Measurements from ENCODE around the gene SHC4. TPM values are rescaled to one million over a fixed set of nuclear protein-coding genes. Genes with fewer than 3 reads are reported as not detected.

SHC4 gene
- total RNA-seq, 1 experiment from 2014 or later, result 1.3 TPM

DNA sequence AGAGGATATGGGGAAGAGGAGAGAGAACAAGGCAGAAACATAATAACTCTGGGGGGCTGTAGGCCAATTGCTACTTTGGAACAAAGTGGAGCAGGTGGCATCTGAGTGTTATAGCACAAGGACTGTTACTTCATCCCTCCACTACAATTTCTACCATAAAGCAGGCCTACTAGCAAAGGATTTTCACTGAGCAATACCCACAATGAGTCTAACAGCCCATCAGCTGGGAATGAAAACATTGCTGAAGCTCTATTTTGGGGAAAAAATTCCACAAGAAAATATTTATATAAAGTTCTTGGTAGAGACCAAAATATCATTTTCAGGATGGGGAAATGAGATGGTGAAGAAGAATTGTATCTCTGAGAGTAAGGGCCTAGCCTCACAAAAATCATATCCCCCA, 3.6 kb upstream of the SHC4 start:
- no peak for DNase-seq (ENCODE audit: low read depth)

DNA sequence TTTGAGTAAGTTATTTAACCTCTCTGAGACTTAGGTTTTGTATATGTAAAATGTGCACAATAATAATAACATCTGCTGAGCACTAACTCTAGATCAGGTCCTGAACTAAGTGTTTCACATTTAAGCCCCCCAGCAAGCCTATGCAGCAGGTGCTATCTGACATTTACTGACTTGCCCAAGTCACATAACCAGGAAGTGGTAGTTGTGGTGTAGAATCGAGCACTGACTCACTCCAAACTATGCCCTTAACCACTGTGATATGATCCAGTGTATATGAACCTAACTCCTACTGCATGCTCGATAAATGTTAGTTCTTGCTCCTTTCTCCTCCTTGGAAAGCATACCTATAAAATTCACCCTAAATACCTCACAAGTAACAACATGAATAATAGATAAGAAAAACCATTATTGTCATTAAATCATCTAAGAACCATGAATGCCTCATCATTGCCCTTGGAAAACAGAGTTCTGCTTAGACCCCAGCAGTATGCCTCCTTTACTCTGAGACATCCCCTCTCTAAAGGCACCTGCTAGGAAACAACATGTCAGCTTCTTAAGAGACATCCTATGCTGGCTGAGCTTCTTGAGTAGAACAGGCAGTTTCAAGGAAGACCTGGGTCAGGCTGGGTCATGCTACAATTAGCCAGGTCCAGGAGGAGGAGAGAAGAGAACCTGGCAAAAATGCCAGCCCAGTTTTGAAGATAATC, 3.0 kb upstream of the SHC4 start:
- peak; percentile 80 for DNase-seq (ENCODE audit: low read depth)

DNA sequence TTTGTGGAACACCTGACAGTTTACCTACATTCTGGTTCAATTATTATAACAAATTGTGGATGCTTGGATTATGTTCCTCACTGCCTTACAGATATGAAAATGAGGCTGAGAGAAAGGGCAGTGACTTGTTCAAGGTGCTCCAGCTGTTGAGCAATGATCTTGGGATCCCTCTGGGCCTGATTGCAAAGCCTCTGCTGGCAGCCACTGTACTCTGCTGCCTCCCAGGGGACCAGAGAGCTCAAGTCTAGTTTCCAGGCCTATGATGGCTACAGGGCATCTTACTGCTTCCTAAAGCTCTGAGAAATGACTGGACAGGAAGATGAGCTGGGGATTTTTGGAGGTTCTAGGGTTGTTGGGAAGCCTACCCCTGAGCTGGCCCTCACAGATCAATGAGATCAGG, 2.3 kb upstream of the SHC4 start:
- peak; percentile 63 for DNase-seq (ENCODE audit: low read depth)

DNA sequence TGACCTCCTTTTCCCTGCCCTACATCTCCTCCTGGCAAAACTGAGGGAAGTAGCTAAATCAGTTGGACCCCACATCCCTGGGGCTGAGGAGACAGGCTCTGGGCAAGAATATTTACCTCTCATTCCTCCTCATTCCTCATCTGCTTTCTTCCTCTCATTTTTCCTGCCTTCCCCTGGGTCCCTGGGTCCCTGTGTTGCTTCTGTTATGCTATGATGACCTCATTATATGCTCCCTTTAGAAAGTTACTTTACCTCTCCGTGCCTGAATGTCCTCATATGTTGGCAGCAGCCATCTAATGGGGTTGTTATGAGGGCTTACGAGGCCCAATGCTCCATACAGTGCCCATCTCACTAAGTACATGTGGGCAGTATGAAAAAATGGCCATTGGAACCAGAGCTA, 1.2 kb upstream of the SHC4 start:
- DNase-seq (ENCODE audit: low read depth), result no peak

DNA sequence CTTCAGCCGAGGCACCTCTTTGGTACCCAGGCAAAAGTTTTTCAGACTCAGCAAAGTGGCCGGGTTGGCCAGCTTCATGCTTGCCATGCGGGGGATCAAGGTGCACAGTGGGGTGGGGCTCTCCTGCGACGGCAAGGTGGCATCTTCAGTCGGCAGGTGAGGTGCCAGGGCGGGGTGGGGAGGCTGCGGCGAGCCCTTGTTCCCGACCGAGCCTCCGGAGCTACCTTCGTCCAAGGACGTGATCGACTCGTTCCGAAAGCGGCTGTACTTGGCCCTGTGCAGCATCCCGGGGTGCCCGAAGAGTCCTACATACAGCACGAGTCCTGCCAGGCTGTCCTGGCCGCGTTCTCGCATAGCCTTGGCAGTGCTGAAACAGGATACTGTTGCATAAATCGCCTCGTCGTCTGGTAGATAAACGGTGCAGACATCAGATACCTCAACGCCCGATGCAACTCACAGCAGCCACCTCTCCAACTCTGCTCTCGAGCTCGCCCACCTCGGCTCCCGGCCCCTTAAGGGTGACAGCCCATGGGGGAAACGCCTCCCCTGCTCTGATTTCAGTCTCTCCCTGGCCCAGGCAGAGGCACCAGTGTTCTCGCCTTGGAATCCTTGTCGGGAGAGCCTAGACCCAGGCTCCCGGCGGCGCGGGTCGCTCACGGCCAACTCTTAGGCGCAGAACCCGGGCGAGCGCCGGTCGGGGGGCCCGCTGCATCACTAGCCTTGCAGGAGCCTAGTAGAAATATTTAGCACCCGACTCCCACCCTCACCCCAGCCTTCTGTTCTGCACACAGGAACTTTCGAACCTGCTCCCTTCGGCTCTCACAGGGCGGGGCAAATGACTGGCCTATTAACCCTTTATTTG, 826 bp downstream of the SHC4 start:
- peak; percentile 43 for DNase-seq (ENCODE audit: low read depth)

DNA sequence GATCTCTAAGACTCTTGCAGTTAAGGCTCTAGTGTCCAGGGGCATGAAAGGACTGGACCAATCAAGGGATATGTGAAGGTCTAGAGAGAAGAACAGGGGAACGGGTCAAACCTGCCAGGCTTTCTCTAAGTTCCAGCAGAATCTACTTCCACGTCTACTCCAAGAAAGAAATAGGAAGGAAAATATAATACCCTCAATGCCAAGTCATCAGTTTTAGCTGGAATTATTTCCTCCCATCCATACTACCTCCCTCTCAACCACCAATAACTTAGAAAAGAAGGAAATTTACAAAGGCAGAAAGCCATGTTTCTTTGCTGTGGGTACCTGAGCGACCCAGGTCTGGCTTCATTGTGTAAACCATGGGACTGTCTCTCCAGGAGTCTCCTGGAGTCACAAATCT, 7.8 kb downstream of the SHC4 start:
- DNase-seq (ENCODE audit: low read depth), result no peak

DNA sequence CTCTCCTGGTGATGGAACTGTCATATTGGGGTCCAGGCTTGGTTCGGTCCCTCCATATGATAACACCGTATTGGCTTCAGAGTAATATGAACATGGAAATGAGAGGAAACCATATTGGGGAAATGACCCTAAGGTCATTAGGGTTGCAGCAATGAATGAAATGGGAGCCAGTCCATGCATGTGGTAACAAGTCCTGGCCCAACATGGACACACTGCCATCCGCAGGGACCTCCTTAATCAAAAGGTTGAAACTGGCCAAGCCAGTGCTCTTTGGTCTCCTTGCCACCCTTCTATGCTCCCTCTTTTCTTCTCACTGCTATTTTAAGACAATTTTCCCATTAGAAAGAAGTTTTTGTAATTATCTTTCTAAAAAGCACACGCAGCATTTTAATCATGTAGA, 8.3 kb downstream of the SHC4 start:
- no peak for DNase-seq (ENCODE audit: low read depth)

DNA sequence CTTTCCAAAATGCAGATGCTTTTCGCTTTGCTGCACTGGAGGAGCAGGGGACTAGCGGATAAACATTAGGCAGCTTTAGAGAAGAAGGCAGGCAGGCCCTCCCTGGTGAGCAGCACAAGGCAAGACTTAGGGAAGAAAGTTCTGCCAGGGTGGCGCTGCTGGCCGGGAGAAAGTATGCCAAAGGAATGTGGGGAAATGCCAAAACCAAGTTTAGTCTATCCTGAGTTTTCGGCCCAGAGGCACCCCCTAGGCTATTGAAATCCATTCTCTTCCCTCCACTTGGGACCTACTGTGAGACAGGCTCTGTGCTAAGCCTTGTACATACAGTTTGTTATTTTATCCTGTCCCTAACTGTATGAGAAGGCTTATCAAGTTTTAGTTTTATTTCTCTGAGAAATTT, 9.2 kb downstream of the SHC4 start:
- DNase-seq (ENCODE audit: low read depth), result peak; percentile 32

DNA sequence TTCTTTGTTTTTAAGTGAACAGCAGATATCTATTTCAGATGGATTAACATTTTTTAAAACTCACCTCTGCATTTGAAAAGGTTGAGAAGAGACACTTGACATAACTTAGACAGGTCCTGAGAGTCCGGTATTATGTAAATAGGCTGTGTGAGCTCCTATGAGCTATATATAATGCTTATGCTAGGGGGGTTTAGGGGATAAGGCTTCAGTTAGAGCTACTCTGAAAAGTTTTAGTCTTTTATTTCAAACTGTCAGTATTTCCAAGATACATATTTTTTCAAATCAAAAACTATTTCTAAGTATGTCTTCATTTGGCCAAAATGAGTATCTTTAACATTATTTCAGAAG, 16.9 kb downstream of the SHC4 start:
- no peak for DNase-seq (ENCODE audit: low read depth)

DNA sequence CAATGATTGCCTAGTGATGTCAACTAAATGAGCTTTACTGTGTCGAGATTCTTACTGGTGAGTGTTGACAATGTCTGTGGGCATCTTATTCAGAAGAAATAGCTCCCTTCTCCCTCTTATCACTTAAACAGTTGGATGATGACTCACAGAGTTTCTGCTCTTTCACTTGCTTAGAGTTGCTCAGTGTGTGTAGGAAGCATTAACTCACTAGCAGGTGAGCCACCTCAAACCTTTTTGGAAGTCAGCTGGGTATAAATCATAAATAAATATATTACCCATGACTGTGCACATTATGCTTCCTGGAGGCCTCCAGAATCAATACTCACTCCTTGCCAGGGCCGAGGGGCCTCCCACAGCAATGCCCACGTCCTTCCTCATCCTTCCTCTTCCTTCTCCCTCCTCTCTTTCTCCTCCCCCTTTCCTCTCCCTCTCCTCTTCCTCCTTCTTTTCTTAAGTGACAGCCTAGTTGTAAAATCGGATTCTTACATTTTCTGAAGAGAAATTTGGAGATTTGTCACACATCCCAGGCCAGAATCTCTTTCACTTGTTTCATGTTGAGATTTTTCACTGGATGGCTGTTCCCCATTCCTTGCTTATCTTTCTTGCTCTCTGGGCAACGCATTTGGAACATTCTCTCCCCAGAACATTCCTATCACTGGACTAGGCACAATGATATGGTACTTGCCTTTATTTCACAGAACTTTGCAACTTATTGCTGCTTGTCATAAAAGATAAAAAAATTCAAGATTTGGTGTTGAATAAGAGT, 17.5 kb downstream of the SHC4 start:
- peak; percentile 55 for DNase-seq (ENCODE audit: low read depth)

DNA sequence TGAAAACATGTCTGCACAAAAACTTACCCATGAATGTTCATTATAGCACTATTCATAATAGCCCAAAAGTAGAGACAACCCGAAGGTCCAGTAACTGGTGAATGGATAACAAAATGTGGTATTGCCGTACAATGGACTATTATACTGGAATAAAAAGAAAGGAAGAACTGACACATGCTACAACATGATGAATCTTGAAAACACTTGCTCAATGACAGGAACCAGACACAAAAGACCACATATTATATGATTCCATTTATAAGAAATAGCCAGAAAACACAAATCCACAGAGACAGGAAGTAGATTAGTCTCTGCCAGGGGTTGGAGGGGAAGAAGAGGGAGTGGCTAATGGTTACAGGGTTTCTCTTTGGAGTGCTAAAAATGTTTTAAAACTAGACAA, 18.3 kb downstream of the SHC4 start:
- DNase-seq (ENCODE audit: low read depth), result no peak

DNA sequence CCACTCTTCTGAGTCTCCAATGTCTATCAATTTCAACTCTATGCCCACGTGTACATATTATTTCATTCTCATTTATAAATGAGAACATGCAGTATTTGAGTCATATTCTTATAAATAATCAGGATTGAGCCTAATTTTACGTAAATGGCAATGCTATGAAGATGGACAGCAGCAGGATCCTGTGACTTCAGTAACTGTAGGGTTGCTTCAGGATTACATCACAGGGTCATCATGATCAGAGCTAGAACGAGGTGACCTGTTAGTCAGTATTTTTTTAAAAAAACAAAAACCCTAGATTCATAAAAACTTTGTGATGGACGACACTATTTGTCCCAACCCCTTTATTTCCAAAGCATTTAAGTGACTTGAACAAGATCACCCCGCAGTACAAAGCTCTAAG, 21.8 kb downstream of the SHC4 start:
- no peak for DNase-seq (ENCODE audit: low read depth)

DNA sequence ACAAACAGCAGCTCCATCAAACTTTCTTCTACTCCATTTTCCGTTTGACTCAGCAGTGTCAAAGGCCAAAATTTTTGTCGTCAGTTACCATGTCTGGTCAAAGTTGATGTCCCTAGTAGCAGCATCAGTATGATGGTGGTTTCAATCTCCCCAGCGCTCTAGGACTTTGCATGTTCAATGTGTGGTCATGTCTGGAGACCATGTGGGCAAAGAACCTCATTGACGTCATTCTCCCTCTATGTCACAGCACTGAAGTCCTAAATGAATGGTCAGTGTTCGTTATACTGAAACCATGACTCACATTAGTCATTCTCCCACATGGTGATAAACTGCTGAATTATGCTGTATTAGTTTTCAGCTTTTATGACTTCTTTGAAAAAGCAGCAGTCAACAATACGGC, 23.2 kb downstream of the SHC4 start:
- peak; percentile 75 for DNase-seq (ENCODE audit: low read depth)

DNA sequence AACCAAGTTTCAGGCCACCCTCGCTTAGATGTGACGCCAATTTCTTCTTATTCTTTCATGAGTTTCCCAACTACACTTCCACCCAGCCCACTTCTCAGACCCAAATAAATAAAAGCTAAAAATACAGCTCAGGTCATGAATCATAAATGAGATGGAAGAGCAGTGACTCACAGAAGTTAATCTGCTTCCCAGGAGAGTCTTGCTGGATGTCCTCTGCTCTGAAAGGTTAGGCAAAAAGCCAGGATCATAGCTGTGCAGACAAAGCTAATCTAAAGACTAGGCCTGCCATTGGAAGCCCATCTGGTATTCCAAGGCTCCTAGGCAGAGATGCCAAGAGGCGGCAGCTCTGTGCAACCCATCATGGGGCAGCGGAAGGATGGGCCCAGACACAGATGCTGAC, 24.1 kb downstream of the SHC4 start:
- DNase-seq (ENCODE audit: low read depth), result peak; percentile 86

DNA sequence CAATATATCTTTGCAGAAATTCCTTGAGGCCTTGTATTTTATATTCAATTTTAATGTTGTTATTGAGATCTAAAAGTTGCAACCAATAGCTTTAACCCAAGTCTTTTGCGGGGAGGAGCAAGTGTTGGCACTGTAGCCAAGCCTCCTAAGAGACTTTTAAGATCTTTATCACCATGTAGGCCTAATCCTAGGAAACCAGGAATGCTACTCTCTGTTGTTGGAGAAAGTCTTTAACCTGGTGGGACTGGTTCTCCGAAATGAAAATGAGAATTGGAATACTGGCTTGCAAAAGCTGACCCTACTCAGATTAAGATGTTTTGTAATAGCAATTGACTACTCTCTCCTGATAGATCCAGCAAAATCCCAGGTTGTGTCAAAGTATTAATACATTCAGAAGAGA, 25.8 kb downstream of the SHC4 start:
- no peak for DNase-seq (ENCODE audit: low read depth)

DNA sequence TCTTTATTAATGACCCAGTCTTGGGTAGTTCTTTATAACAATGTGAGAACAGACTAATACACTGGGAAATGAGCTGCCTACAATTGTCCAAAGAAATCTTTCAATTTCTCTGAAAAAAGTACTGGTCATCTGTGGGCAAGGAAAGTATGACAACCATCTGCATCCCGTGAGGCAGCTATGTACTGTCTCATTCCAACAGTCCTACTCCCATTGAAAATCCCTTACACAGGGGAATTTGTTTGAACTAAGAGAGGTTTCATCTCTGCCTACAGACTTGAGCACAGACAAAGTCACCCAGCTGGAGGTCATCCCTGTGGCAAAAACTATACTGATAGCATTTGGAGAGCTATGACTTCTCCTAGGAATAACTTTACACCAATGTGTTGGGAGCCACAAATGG, 27.1 kb downstream of the SHC4 start:
- DNase-seq (ENCODE audit: low read depth), result no peak

DNA sequence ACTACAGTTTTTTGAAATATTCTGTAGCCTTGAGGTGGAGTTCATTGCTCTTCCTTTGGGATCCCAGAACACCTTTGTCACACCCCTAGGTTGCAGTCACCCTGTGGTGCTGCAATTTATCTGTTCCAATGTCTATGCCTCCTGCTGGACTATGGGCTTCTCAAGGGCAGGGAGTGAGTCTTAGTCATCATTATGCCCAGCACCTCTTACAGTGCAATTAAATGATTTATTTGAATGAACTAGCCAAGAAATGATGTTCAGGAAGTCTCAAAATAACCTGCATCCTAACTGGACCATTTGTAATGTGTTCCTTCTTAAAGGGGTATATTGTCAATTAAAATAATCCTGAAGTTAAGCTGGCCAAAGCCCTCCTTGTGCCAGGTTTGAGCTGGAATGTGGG, 28.5 kb downstream of the SHC4 start:
- no peak for DNase-seq (ENCODE audit: low read depth)

DNA sequence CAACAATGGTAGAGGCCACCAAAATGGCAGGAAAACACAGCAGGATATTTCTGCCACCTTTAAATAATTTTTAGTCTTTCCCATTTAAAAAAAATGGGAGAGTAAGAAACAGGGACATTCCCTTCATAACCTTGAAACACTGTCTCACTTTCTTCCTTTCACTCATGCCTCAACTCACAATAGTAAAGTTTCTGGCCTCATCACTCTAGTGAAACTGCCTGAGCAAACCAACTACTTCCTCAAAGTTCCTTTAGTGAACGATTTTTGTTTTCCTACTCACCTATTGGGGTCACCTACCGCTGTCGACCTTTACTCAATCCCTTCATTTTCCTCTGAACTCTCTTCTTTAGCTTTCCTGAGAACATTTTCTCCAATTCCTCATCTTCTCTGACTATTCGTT, 33.0 kb downstream of the SHC4 start:
- DNase-seq (ENCODE audit: low read depth), result no peak

DNA sequence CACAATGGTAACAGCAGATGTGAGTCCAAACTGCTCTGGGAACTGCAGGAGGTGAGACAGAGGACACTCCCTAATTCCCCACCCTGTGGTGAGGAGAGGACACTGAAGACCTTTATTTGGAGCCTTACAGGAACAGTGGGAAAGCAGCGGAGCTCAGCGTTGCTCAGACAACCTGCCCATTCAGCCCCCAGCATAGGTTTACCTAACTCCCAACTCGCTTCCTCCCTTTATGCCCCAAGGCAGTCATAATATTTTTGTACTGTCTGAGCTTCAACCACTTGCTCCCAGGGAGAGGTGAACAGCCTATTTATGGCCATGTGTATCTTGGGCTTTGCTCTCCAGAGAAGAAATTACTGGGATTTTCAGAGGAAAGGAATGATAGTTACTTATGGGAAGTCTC, 34.1 kb downstream of the SHC4 start:
- peak; percentile 41 for DNase-seq (ENCODE audit: low read depth)

DNA sequence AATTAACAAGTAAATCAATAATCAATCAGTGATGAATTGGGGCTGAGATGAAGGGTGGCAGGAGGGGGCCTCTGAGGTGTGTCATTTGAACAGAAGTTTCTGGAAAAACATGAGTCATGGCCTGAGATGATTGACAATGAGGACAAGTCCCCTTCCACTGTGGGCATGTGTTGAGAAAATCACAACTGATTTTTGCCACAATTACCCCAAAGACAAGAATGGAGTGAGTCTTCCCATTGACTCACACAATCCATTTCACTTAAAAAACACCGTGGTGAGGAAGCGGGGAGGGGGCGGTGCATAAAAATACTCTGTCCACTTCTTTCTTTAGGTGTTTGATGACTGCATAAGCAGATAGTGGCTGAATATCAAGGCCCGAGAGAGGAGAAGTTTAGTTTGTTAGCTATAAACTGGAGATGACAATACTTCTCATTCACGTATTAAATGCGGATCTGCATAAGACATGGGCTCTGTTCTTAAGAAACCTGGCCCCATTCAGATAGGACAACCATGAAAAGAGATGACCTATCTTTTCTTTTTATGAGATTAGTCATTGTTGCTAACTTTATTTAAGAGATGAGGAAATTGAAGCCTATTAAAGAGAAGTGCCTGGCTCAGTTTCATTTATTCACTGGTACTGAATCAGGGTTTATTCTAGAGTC, 34.7 kb downstream of the SHC4 start:
- peak; percentile 42 for DNase-seq (ENCODE audit: low read depth)

DNA sequence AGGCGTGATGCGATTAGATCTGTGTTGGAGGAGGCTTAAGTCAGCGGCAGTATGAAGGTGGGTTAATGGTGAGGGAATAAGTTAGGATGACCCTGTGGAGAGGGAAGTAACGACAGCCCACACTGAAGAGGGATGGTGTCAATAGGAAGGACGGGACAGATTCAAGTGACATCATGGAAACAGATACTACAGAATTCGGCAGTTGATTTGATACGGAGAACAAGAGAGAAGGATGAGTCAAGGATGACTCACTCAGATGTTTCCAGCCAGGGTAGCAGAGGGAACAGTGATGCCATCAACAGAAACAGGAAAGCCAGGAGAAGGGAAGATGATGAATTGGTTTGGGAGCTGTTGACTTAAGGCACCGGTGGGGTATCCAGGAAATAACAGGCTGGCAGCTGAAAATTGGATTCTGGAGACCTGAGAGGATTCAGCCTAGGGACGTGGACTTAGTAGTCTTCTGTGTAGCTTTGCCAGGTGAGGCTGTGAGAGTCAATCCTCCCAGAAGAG, 38.0 kb downstream of the SHC4 start:
- peak; percentile 89 for DNase-seq (ENCODE audit: low read depth)

Measured in Daoy (cell line).